HUDEP-2 (cell line): ENCODE data around the gene GPR18.
"Not testable (repeated sequence)": the region's sequence is repeated elsewhere in the genome, so short reads cannot be mapped to it uniquely, and the experiment has no call there.

Experiments used
- DNase-seq, 76 experiments: peaks; one replicate each; lab custom pipeline; 2025; ENCODE audit not compliant: unreplicated experiment in 76 of 76; lab: John Stamatoyannopoulos, UW

GPR18 gene

GRCh38 chr13:99237981-99238662 lies 20.1 kb downstream of the GPR18 start:
- no peak for DNase-seq

DNA sequence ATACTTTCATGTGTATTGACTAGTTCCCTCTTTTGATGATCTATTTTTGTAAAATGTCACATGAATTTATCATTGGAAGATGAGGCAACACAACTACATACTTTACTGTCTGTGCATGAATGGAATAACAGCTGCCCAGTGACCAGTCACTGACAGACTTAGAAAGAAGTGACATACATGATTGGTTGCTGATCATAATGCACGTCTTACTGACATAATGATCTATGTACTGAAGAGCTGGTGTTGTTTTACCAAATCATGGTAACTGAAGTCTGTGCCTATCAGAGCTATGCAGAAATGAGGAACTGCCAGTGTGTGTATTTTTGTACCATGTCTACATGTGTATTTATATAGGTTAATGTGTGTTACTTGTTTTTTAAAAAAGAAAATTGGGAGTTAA lies 26.5 kb downstream of the GPR18 start:
- peak in 2 of 76 experiments; percentile 3 to 4 for DNase-seq

- DNase-seq, result no peak
These were observed 27.2 kb downstream of the GPR18 start for GRCh38 chr13:99230991-99231390.

DNA sequence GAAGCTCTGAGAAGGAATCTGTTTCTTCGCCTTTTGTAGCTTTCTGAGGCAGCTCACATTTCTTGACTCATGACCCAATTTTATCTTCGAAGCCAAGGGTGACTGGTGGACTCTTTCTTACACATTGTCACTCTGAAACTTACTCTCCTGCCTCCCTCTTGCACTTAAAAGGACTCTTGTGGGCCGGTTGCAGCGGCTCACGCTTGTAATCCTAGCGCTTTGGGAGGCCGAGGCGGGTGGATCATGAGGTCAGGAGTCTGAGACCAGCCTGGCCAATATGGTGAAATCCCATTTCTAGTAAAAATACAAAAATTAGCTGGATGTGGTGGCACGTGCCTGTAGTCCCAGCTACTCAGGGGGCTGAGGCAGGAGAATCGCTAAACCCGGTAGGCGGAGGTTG lies 27.6 kb downstream of the GPR18 start:
- not testable (repeated sequence) for DNase-seq

DNA sequence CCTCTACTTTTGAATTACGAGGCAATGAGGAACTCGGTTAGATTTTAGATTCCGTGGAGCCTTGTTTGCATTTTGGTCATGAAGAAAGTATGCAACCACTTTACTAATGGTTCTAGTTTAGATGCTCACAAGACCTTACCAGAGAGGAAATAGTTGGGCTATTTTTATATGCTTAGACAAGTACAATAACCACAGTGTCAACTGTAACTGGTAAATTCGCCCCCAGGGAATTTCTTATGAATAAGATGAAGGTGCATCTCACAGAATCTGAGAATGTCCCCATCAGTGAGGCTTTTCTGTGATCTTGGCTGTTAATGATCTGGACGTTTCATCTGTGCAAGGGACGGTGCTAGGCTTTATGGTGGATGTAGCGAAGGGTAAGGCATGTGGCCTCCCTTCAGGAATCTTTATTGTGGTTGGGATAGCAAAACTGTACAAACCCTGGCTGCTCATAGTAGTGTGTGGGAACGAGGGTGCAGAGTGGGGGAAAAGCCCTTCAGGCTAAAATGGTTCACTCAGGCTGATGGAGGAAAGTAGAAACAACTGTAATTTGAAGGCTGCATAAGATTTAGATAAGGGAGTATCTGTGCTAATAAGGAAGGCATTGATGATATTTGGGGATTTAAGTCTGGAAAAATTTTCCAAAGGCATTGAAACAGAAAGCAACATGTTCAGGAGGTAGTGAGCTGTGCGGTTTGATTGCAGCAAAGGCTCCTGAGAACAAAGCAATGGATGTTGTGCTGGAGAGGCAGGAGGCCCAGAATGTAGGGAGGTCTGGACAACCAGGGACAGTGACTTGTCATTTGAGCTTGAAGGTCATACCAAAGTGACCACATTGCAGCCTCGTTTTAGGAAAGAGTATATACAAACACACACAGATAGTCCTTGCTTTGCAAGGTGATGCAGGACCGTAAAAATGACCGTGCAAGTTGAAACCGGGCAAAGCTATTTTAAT lies 29.2 kb downstream of the GPR18 start:
- no peak for DNase-seq

GRCh38 chr13:99227909-99228688 lies 30.1 kb downstream of the GPR18 start:
- no peak for DNase-seq

- DNase-seq, result no peak
These were observed 30.8 kb downstream of the GPR18 start for GRCh38 chr13:99227331-99227900.

DNA sequence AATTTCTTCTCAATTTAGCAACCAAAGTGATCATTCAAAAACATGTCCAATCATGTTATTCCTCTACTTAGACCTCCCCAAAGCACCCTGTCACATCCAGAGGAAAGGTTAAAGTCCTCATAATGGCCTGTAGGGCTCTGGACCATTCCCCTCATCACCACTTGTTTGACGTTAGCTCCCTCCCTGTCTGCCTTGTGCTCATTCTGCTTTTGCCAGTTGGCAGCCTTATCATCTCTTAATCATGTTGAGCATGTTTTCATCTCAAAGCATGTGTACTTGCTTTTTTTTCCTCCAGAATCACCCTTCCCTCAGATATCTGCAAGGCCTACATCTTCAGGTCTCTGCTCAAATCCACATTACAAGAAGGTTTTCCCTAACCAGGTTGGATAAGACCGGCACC lies 31.7 kb downstream of the GPR18 start:
- DNase-seq, result peak in 7 of 76 experiments; percentile 4 to 39 (median 17)

- no peak for DNase-seq
These were observed 33.1 kb downstream of the GPR18 start for GRCh38 chr13:99225078-99225477.

DNA sequence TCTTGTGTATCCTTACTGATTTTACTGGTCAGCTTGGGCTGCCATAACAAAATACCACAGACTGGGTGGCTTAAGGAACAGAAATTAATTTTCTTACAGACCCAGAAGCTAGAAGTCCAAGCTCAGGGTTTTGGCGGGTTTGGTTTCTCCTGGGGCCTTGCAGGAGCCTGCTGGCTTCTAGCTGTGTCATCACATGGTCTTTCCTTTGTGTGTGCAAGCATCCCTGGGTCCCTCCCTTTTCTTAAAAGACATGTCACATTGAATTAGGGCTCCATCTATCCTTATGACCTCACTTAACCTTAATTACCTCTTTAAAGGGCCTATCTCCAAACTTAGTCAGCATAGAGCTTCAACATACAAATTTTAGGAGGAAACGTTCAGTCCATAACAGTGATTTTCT lies 34.2 kb downstream of the GPR18 start:
- no peak for DNase-seq

DNA sequence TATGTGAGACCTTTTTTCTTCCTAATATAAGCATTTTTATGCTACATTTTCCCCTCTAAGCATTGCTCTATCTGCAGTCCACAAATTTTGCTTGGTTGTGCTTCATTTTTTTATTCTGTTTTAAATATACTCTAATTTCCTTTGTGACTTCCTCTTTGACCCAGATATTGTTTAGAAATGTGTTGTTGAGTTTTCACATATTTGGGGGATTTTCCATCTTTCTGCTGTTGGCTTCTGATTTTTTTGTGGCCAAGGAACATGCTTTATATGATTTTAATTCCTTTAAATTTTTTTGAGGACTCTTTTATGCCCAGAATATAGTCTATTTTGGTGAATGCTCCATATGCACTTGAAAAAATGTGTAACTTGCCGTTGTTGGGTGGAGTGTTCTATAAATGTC lies 34.6 kb downstream of the GPR18 start:
- no peak for DNase-seq

DNA sequence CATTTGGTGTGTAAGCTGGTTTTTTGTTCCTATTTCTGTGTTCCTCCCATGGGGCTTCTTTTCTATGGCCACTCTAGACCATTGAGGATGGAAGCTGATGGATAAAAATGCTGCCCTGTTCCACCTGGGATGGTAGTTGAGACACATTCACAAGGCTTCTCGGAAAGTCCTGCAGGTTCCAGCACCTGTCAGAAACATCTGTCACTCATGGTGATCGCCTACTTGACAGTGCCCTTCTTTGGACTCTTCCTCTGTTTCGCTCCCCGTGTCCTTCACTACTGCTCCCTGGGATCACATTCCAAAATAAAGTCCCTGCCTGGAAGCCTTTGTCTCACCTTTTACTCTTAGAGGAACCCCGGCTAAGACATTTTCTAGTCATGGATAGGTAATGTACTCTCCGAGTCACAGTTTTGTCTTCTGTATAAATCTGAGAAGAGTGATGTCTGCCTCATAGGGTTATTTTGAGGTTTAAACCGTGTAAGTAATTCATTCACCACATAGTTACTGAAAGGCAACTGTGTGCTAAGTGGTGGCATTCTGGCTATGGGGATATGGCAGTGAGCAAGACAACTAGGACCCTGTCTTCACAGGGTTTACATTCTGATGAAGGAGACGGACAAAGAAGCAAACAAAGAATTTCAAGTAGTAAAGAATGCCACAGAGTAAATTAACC lies 36.5 kb downstream of the GPR18 start:
- DNase-seq, result no peak

DNA sequence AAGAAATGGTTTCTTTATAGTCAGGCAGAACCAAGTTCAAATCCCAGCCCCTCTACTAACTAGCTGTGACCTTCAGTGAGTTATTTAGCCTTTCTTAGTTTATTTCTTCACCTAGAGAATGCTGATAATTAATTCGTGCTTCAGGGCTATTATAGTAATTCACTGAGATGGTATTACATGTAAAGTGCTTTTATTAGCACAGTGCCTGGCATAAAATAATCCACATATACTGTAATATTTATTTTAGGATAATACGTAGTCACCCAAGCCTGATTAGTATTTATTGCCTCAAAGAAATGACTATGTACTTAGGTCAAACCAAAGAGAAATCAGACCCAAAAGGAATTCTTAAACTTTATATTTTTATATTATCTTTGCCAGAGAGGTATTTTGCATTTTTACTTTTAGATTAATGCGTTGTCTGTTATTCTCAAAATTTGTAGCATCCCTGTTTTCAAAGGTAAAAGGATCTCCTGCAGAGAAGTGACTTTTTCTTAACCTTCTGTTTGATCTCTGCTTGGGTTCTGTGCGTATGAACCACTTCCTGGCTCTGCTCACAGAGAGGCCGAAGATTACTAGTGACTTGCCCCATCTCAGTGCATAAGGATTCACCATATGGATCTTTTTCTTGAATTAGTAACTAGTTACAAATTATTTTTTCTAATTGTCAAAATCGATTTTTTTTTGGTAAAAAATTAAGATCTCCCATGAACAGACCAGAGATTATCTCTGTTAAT lies 37.8 kb downstream of the GPR18 start:
- DNase-seq, result no peak

DNA sequence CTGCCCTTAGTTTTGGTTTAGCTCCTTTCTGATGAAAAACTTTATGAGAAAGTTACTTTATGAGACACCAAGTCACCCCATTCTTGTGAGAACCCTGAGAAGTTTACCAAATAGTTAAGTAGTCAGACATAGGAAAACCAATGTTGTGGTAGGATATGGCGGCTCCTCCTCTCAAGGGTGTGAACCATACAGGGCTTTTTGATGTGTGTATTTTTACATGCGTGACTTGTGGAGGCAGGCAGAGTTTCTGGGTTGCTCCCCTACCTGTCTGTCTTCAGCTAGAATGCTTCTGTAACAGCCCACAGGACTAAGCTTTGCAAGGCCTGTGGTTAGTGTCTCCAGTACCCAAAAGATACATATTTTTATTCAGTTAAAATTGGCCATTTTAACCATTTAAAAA lies 39.2 kb downstream of the GPR18 start:
- no peak for DNase-seq

- DNase-seq, result peak in 1 of 76 experiments; percentile 10
These were observed 39.6 kb downstream of the GPR18 start for GRCh38 chr13:99218545-99218944.

- DNase-seq, result no peak
These were observed 40.1 kb downstream of the GPR18 start for GRCh38 chr13:99218126-99218525.

DNA sequence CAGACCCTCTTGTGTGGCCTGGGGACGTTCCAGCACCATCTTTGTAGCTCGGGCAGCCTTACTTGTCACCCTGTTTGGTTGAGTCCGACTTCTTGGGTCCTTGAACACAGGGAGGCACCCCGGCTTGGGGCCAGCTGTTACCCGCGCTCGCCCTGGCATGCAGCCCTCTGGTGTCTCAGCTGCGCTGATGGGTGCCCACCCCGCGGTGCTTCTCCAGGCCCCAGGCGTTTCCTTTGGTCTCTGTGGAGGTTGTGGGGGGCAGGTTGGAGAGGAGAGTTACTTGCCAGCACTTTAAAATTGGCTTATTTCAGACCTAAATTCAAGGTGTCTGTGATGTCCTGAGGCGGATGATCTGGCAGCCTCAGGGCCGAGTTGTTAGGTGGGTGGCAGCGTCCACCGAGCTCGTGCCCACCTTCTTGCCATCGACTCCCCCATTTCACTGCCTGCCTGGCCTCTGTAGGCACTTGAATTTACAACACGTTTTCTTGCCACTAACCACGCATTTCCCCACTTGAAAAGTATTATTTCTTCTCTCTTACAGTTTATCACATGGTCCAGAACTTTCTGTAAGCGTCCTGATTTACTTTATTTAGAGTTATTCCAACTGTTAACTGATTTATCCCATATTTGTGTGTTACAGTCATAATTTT lies 40.6 kb downstream of the GPR18 start:
- no peak for DNase-seq

GRCh38 chr13:99215184-99215830 lies 42.9 kb downstream of the GPR18 start:
- no peak for DNase-seq

GRCh38 chr13:99214731-99215130 lies 43.4 kb downstream of the GPR18 start:
- DNase-seq, result no peak
